LNCaP clone FGC (cell line): ENCODE results near the gene ZNF534.
"Not testable (repeated sequence)": the region's sequence is repeated elsewhere in the genome, so short reads cannot be mapped to it uniquely, and the experiment has no call there.

Experiments
- DNase-seq: peaks from one replicate; pipeline ENCODE4 v3.0.0-alpha.2; 2011; ENCODE audit warnings: low read depth
- H3K4me3 ChIP-seq: 2 replicates; pipeline ENCODE4 v1.5.1; 2011; ENCODE audit warnings: mild to moderate bottlenecking, low read depth, low read length, control low read depth
- TF ChIP-seq, protein P1 (sequence below): IDR thresholded peaks from 2 replicates; pipeline ENCODE4 v1.5.1; 2012; ENCODE audit warnings: mild to moderate bottlenecking; ENCODE audit not compliant: control insufficient read depth, insufficient read depth; ENCODE audit errors: extremely low read depth

ZNF534 gene

DNA sequence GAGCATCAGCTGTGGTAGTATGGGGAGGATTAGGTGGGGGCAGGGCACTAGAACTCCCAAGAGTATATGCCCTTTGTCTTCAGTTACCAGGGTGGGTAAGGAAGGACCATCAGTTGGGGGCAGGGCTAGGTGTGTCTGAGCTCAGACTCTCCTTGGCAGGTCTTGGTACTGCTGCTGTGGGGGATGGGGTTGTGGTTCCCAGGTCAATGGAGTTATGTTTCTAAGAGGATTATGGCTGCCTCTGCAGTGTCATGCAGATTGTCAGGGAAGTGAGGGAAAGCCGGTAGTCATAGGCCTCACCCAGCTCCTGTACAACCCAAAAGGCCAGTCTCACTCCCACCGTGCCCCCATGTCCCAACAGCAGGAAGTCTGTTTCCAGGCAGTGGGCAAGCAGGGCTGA, 15.6 kb downstream of the ZNF534 start:
- TF ChIP-seq, protein P1, sequence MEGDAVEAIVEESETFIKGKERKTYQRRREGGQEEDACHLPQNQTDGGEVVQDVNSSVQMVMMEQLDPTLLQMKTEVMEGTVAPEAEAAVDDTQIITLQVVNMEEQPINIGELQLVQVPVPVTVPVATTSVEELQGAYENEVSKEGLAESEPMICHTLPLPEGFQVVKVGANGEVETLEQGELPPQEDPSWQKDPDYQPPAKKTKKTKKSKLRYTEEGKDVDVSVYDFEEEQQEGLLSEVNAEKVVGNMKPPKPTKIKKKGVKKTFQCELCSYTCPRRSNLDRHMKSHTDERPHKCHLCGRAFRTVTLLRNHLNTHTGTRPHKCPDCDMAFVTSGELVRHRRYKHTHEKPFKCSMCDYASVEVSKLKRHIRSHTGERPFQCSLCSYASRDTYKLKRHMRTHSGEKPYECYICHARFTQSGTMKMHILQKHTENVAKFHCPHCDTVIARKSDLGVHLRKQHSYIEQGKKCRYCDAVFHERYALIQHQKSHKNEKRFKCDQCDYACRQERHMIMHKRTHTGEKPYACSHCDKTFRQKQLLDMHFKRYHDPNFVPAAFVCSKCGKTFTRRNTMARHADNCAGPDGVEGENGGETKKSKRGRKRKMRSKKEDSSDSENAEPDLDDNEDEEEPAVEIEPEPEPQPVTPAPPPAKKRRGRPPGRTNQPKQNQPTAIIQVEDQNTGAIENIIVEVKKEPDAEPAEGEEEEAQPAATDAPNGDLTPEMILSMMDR, result no peak
- no peak for DNase-seq
- H3K4me3 ChIP-seq, result no peak overlapping the region

GRCh38 chr19:52451241-52451640, 22.3 kb downstream of the ZNF534 start:
- no peak overlapping the region for H3K4me3 ChIP-seq
- no peak for DNase-seq
- TF ChIP-seq, protein P1, result no peak

- DNase-seq, result peak; percentile 50
- H3K4me3 ChIP-seq, result peak within 1 kb of the TSS; percentile 64
- TF ChIP-seq, protein P1, result no peak
These were observed 24.6 kb downstream of the ZNF534 start, which contains the start of gene ZNF578 for GRCh38 chr19:52453324-52454094. Gene ZNF578, plus strand, starts transcription at chr19:52453553. Its CDS starts 48,293 bp downstream, at chr19:52501846.

GRCh38 chr19:52464798-52465470, 36.0 kb downstream of the ZNF534 start:
- no peak overlapping the region for H3K4me3 ChIP-seq
- no peak for DNase-seq
- TF ChIP-seq, protein P1, result peak; percentile 38

- TF ChIP-seq, protein P1, result no peak
- no peak for DNase-seq
- no peak overlapping the region for H3K4me3 ChIP-seq
These were observed 44.9 kb downstream of the ZNF534 start for GRCh38 chr19:52473655-52474350.

DNA sequence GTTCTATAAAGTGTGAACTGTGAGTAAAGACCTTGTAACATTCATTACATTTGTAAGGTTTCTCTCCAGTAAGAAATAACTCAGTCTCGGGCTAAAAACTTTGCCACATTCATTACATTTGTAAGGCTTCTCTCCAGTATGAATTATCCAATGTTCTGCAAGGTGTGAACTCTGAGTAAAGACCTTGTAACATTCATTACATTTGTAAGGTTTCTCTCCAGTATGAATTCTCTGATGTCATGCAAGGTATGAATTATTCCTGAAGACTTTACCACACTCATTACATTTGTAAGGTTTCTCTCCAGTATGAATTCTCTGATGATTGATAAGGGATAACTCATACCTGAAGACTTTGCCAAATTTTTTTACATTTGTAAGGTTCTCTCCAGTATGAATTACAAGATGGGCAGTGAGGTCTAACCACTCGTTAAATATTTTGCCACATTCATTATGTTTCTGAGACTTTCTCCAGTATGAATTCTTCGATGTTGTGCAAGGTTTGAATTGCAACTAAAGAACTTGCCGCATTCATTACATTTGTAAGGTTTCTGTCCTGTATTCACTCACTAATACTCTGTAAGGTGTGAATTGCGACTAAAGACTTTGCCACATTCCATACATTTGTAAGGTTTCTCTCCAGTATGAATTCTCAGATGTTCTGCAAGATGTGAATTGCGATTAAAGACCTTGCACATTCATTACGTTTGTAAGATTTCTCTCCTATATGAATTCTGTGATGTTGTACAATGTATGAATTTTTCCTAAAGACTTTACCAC, 45.6 kb downstream of the ZNF534 start:
- no peak overlapping the region for H3K4me3 ChIP-seq
- TF ChIP-seq, protein P1, result no peak
- no peak for DNase-seq

DNA sequence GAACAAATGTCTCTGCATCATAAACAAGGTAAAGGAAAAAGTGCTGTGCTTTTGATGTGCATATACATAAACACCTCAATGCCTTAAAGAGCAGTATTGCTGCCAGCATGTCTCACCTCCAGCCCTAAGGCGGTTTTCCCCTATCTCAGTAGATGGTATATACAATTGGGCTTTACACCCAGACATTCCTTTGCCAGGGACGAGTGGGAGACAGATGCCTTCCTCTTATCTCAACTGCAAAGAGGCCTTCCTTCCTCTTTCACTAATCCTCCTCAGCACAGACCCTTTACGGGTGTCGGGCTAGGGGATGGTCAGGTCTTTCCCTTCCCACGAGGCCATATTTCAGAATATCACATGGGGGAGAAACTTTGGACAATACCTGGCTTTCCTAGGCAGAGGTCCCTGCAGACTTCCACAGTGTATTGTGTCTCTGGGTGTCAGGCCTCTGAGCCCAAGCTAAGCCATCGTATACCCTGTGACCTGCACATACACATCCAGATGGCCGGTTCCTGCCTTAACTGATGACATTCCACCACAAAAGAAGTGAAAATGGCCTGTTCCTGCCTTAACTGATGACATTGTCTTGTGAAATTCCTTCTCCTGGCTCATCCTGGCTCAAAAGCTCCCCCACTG, 55.3 kb downstream of the ZNF534 start:
- H3K4me3 ChIP-seq, DNase-seq: not testable (repeated sequence)

DNA sequence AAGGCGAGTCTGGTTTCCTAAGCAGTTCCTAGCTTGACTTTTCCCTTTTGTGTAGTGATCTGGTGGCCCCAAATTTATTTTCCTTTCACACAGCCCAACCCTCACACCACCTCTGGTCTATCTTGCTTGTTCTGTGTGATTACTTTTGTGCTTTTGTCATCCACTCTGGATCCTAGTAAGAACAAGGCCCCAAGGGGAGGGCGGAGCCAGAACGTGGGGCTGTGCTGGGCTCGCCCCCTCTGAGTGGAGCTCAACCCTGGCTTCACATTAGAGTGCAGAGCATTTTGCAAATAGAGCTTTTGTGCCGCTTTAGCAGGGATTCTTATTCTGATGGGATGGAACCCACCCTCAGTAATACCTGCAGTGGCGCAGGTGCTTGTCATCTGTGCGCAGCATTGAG, 56.1 kb downstream of the ZNF534 start:
- H3K4me3 ChIP-seq, DNase-seq: not testable (repeated sequence)

DNA sequence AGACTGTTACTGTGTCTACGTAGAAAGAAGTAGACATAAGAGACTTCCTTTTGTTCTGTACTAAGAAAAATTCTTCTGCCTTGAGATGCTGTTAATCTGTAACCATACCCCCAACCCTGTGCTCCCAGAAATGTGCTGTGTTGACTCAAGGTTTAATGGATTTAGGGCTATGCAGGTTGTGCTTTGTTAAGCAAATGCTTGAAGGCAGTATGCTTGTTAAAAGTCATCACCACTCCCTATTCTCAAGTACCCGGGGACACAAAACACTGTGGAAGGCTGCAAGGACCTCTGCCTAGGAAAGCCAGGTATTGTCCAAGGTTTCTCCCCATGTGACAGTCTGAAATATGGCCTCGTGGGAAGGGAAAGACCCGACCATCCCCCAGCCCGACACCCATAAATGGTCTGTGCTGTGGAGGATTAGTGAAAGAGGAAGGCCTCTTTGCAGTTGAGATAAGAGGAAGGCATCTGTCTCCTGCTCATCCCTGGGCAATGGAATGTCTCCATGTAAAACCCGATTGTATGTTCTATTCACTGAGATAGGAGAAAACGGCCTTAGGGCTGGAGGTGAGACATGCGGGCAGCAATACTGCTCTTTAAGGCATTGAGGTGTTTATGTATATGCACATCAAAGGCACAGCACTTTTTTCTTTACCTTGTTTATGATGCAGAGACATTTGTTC, 56.8 kb downstream of the ZNF534 start:
- not testable (repeated sequence) for DNase-seq, H3K4me3 ChIP-seq
